WI38 (cell line): Measurements from ENCODE around the gene PIGW.

Experiments
- H3K4me3 ChIP-seq: 2 replicates; pipeline ENCODE4 v1.5.1; 2011; ENCODE audit warnings: low read depth, mild to moderate bottlenecking, control low read depth, low read length
- CTCF ChIP-seq: IDR thresholded peaks from 2 replicates; pipeline ENCODE4 v1.5.1; 2012; ENCODE audit warnings: low read depth, mild to moderate bottlenecking, control low read depth, low read length

Gene PIGW

GRCh38 chr17:36495076-36495578 is 39.7 kb upstream of the PIGW start:
- TF ChIP-seq CTCF = no peak

GRCh38 chr17:36496018-36496789 is 38.6 kb upstream of the PIGW start:
- TF ChIP-seq CTCF = no peak
- no peak overlapping the region for H3K4me3 ChIP-seq

More at GRCh38 chr17:36495076-36495578, 39.7 kb upstream of the PIGW start:
- no peak overlapping the region for H3K4me3 ChIP-seq

- H3K4me3 ChIP-seq = no peak overlapping the region
- no peak for TF ChIP-seq CTCF
These were observed 36.6 kb upstream of the PIGW start for GRCh38 chr17:36498155-36498554.

- no peak for TF ChIP-seq CTCF
- no peak overlapping the region for H3K4me3 ChIP-seq
These were observed 36.1 kb upstream of the PIGW start for GRCh38 chr17:36498560-36499300.

- no peak overlapping the region for H3K4me3 ChIP-seq
- no peak for TF ChIP-seq CTCF
These were observed 34.0 kb upstream of the PIGW start for GRCh38 chr17:36500745-36501225.

GRCh38 chr17:36501351-36501750 is 33.4 kb upstream of the PIGW start:
- TF ChIP-seq CTCF = no peak
- no peak overlapping the region for H3K4me3 ChIP-seq

- no peak overlapping the region for H3K4me3 ChIP-seq
- no peak for TF ChIP-seq CTCF
These were observed 32.8 kb upstream of the PIGW start for GRCh38 chr17:36501963-36502362.
